ENCODE data around the gene MTA3.
"Not testable (repeated sequence)": the region's sequence is repeated elsewhere in the genome, so short reads cannot be mapped to it uniquely, and the experiment has no call there.

Gene MTA3

DNA sequence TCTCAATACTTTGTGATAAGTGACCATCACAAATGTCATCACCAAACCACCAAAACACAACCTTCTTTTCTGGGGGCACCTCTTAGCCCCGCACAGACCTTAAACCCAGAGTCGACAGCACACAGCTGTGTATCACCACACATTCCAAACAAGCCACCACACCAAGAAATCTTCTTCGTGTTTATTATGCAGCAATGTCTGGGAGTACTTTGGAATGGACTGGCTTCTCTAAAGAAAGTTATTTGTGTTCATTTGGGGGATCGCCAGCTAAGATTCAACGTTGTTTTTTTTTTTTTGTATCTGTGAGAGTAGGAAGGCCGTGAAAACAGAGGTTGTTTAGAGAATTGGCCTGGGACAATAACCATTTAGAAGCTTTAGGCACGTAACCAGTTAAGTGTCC lies 1.1 kb upstream of the MTA3 start:
- DNase-seq (ENCODE audit: low spot score): no peak

DNA sequence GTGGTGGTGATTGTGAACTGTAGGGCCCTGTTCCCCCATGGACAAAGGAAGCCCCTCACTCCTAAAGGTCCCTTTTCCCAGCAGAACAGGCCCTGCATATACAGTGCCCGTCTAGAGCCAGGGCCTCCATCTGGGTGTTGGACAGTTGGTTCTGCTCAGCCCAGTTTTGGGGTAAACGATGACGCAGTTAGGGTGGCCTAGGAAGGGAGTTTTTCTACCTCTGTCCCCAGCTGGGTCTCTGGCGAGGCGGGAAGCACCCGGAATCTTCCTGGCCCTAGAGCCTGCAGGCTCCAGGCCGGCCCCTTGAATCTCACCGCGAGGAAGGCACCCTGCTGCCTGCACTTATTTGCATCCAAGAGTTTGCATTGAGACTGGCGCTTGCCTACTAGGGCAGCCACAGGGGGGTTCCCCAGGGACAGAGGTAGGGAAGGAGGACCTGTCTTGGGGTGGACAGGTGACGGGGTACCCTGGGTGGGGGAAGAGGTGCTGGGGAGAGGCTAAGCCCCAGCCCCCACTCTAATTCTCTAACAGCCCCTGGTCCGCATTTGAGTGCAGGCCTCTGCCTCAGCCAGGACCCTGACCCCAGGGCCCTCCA lies 529 bp upstream of the MTA3 start:
- DNase-seq (ENCODE audit: low spot score): peak; percentile 17

DNA sequence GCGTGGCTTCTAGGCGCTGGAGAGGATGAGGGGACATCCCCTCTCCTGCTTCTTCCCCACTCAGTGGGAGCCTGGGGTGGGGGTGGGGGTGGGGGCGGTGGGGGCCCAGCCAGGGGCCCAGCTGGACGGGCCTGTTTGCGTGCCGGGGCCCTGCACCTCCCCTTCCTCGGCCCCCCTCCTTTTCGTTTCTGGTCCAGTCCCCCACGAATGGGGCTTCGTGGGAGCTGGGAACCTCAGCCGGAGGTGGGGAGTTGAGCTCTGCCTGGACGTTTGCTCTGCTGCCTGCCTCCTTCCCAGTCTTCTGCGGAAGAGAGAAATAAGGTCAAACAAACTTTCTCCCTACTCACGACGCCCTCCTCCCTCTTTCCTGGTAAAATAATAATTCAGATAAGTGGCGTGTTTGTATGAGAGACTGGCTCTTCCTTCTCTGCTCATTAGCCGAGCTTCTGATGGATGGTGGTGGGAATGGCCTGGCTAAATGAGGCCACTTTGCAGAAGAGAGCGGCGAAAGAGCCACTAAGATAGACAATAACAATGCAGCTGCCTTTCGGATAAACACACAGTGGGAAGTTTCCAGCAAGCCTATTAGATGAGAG lies 782 bp downstream of the MTA3 start:
- DNase-seq (ENCODE audit: low spot score): peak; percentile 20

GRCh38 chr2:42569883-42570282 lies 1.5 kb downstream of the MTA3 start:
- DNase-seq (ENCODE audit: low spot score): peak; percentile 14

DNA sequence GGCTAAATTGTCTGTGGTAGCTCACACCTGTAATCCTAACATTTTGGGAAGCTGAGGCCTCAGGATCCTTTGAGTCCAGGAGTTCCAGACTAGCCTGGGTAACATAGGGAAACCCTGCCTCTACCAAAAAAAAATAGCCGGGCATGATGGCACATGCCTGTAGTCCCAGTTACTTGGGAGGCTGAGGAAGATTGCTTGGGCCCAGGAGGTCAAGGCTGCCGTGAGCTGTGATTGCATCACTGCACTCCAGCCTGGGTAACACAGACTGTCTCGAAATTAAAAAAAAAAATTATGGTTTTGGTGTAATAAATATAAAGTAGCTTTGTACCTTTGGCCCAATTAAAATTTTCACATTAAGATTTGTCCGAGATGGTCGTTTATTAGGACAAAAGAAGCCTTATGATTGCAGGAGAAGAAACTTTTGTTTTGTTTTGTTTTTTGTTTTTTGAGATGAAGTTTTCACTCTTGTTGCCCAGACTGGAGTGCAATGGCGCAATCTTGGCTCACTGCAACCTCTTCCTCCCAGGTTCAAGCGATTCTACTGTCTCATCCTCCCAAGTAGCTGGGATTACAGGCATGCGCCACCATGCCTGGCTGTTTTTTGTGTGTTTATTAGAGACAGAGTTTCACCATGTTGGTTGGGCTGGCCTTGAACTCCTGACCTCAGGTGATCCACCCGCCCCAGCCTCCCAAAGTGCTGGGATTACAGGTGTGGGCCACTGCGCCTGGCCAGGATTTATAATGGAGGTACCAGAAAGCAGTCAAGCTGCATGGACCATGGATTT lies 4.1 kb downstream of the MTA3 start:
- DNase-seq (ENCODE audit: low spot score): no peak

DNA sequence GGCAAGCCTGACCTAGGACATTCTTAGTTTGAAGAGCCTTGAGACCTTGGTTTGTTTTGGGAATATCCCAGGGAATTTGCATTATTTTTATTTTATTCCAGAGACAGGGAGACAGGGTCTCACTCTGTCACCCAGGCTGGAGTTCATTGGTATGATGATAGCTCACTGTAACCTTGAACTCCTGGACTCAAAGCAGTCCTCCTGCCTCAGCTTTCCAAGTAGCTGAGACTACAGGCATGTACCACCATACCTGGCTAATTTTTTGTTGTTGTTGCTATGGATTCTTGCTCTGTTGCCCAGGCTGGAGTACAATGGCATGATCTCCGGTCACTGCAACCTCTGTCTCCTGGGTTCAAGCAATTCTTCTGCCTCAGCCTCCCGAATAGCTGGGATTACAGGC lies 4.8 kb downstream of the MTA3 start:
- DNase-seq (ENCODE audit: low spot score): no peak

DNA sequence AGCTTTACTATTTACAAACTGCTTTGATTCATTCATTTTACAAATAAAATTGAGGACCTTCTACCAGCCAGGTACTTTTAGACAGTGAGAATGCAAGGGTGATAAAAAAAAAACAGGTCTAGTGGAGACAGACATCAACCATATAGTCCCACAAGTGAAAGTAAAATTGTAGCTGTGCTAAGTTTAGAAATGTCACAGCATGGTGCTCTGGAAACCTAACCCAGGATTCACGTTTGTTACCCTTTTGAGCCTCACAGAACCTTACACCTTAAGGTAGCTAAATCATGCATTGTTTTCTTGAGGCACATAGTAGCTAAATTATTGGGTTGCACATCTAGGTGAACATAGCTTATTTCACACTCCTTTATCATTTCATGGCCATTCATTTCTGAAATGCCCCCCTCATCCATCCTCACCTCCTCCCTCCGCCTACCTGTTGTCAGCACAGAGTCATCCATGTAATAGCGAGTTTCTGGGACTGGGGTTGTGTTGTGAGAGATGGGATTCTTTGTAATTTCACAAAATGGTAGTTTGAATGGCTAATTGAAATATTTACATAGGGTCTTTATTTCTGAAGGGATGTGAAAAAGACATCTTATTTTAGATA lies 7.1 kb downstream of the MTA3 start:
- DNase-seq (ENCODE audit: low spot score): no peak

GRCh38 chr2:42578621-42579020 lies 10.2 kb downstream of the MTA3 start:
- DNase-seq (ENCODE audit: low spot score): no peak

DNA sequence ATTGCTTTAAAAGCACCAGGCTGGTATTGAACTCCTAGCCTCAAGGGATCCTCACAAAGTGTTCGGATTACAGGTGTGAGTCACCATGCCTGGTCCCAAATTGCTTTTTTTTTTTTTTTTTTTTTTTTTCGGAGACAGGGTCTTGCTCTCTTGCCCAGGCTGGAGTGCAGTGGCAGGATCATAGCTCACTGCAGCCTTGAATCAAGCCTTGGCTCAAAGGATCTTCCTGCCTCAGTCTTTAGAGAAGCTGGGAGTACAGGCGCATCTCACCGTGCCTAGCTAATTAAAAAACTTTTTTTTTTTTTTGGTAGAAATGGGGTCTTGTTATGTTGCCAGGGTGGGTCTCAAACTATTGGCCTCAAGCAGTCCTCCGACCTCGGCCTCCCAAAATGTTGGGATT lies 12.8 kb downstream of the MTA3 start:
- DNase-seq (ENCODE audit: low spot score): no peak

DNA sequence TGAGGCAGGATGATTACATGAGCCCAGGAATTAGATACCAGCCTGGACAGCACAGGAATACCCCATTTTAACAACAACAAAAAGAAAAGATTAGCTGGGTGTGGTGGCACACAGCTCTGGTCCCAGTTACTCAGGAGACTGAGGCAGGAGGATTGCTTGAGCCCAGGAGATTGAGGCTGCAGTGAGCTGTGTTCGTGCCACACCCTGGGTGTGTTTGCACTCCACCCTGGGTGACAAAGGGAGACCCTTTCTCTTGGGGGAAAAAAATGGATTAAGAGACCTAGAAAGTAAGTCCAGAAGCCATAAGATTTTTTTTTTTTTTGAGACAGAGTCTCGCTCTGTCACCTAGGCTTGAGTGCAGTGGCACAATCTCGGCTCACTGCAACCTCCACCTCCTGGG lies 16.2 kb downstream of the MTA3 start:
- not testable (repeated sequence) for DNase-seq (ENCODE audit: low spot score)

GRCh38 chr2:42585779-42586178 lies 17.3 kb downstream of the MTA3 start:
- peak; percentile 70 for DNase-seq (ENCODE audit: low spot score)

DNA sequence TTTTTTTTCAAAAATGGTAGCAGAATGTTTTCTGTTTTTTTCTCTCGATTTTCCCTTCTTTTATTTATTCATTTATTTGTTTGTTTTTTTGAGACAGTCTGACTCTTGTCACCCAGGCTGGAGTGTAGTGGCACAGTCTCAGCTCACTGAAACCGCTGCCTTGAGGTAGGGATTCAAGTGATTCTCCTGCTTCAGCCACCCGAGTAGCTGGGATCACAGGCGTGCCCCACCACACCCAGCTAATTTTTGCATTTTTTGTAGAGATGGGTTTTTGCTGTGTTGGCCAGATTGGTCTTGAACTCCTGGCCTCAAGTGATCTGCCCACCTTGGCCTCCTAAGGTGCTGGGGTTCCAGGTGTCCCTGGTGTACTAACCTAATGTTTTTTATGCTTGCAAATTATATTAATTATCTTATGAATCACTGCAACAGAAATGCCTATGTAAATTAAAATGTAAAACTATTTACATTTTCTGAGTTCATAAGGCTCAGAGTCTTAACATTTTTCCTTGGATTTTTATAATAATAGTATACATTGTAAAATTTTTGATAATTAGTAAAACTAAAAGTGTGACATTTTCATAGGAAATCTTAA lies 19.2 kb downstream of the MTA3 start:
- no peak for DNase-seq (ENCODE audit: low spot score)

DNA sequence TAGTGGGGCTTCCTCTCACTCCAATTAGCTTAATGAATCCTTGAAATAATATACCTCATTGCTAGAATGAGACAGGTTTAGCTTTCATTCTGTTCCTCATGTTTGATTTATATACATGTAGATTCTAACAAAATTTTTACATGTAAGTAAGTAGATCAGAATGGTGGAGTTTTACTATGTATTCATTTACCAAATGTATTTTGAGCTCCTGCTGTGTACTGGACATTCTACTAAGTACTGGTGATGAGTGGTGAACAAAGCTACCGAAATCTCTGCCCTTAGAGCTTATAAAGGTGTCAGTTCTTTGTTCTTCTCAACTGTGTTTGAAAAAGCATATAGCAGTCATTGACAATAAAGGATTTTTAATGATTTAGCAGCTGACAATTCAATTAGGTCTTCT lies 19.7 kb downstream of the MTA3 start:
- DNase-seq (ENCODE audit: low spot score): no peak

DNA sequence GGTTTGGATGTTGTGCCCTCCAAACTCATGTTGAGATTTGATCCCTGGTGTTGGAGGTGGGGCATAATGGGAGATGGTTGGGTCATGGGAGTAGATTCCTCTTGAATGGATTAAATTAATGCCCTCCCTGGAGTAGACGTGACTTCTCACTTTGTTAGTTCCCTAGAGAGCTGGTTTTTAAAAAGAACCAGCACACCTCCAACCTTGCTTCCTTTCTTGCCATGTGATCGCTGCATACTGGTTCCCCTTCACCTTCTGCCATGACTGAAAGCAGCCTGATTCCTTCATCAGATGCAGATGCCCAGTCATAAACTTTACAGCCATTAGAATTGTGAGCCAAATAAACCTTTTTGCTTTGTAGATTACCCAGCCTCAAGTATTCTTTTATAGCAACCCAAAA lies 21.7 kb downstream of the MTA3 start:
- DNase-seq (ENCODE audit: low spot score): no peak

GRCh38 chr2:42593282-42593681 lies 24.9 kb downstream of the MTA3 start:
- no peak for DNase-seq (ENCODE audit: low spot score)

GRCh38 chr2:42598656-42599055 lies 30.2 kb downstream of the MTA3 start:
- no peak for DNase-seq (ENCODE audit: low spot score)

DNA sequence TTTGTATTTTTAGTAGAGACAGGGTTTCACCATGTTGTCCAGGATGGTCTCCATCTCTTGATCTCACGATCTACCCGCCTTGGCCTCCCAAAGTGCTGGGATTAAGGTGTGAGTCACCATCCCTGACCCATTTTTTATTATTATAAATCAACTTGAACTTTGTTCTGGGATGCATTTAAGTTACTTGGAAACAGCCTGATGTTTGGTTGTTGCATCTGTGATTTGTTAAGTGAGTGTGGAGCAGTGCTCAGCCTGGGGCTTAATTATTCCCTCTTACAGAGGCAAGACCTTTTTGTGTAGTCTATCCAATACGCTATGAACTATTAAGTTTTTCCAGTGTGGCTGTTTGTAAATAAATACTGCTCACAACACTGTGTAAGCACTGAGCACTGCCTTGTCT lies 32.6 kb downstream of the MTA3 start:
- no peak for DNase-seq (ENCODE audit: low spot score)

GRCh38 chr2:42602218-42602875 lies 33.9 kb downstream of the MTA3 start:
- DNase-seq (ENCODE audit: low spot score): no peak

- no peak for DNase-seq (ENCODE audit: low spot score)
These were observed 34.4 kb downstream of the MTA3 start for GRCh38 chr2:42602876-42603219.

GRCh38 chr2:42604341-42604867 lies 36.0 kb downstream of the MTA3 start:
- not testable (repeated sequence) for DNase-seq (ENCODE audit: low spot score)

- not testable (repeated sequence) for DNase-seq (ENCODE audit: low spot score)
These were observed 37.7 kb downstream of the MTA3 start for GRCh38 chr2:42606166-42606565.

DNA sequence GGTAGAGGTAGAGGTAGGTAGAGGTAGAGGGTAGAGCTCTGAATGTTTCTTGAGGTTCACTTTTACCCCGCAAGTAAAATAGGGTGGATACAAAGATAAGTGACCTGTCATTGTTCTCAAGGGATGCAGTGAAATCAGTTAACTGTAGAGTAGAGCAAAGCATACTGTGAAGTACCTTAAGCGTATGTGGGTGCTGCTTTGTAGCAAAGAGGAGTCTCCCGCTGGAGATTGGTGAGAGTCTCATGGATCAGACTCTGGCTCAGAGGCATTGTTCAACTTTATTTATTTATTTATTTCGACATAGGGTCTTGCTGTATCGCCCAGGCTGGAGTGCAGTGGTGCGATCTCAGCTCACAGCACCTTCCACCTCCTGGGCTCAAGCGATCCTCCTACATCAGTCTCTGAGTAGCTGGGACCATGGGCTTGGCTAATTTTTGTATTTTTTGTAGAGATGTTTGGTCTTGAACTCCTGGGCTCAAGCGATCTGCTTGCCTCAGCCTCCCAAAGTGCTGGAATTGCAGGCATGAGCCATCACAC lies 38.7 kb downstream of the MTA3 start:
- DNase-seq (ENCODE audit: low spot score): no peak
